ENCODE data around the gene CHD2. TPM values are rescaled to one million over a fixed set of nuclear protein-coding genes. Genes with fewer than 3 reads are reported as not detected.
A peak's percentile ranks its signal among the peaks of the same experiment; 100 is the strongest.
"Not testable (repeated sequence)": the region's sequence is repeated elsewhere in the genome, so short reads cannot be mapped to it uniquely, and the experiment has no call there.

The CHD2 gene
- total RNA-seq = 100 to 1,000 TPM; 208 to 246 TPM

DNA sequence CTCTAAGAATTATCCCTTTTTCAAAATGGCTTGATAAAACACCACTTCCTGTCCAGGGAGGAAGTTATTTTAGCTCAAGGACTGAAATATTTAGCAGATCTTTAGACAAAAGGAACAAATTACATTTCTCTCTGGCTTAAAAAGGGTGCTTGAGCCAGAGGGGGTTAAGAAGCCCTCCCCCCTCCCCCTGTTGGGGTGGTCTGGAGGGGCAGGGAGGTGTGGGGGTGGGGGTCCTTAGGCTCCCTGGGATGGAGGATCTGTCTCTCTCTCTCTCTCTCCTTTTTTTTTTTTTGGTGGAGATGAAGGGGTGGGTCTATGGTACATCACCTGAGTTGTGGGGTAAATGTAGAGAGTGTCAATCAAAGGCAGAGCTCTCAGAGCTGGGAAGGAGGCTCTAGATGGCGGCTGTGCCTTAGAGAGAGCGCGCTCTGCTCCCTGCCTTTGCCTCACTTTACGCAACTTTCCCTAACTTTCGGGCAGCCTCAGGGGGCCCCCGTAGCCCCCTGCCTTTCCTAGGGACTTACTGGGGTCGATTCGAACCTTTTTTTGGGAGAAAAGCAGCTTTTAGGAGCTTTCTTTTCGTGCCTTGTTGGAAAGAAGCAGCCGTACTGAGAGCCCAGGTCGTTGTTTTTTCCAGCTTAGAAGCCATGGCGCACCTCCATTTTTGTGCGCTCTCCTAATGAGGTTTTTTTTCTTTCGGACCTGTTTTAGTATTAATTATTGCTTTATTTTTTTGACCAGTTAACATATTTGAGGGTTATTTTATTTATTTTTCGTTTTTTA lies at the start of gene CHD2:
CHD2 (plus strand) TSS at position 377 of the 783 bp plus-strand sequence. CDS start 914 bp downstream, outside the sequence.
- H3K4me1 Mint-ChIP-seq (ENCODE audit: low read depth) = peaks cover 57% of the 10 kb centered on the region
- DNase-seq (peak; percentile 72 to 73), ATAC-seq (replicated peaks in 1 of 2) (peak; percentile 70 to 75)
- H3K36me3 Mint-ChIP-seq (ENCODE audit: insufficient read depth in 2 of 2) = peaks cover 26 to 70% of the 10 kb centered on the region in 2 donors
- H3K27me3 Mint-ChIP-seq (ENCODE audit: low read depth) = no peaks in the 10 kb centered on the region
- H3K4me3 Mint-ChIP-seq = peak within 1 kb of the TSS; percentile 99 to 100
- peak within 1 kb of the TSS; percentile 100 for H3K27ac Mint-ChIP-seq
- H3K9me3 Mint-ChIP-seq = peaks cover 3 to 7% of the 10 kb centered on the region in 2 donors

DNA sequence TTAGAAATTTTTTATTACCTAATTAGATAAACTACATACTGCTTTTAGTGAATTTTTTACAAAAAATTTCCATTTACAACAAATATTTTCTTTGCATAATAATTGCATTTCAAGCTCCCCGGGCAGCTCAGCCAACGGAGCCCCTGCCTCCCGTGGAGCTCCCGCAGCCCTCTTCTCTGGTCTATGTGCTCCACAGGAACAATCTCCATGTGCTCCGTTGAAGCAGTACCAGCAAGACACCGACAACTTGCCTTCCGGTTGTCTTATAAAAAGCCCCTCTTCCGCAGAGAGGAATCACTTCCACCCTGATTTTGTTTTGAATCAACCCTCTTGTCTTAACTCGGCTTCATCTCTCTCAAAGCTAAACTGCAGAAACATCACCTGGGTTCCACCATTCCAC lies 46.9 kb upstream of the CHD2 start:
- H3K4me1 Mint-ChIP-seq (ENCODE audit: low read depth) = peaks cover 30% of the 10 kb centered on the region
- peak overlapping the region; percentile 16 for H3K27ac Mint-ChIP-seq
- ATAC-seq (replicated peaks in 1 of 2) = no peak
- H3K9me3 Mint-ChIP-seq = peaks cover 0 to 2% of the 10 kb centered on the region in 2 donors
- H3K4me3 Mint-ChIP-seq = no peak overlapping the region
- no peak for DNase-seq
- peaks cover 0 to 4% of the 10 kb centered on the region in 2 donors for H3K36me3 Mint-ChIP-seq (ENCODE audit: insufficient read depth in 2 of 2)
- no peaks in the 10 kb centered on the region for H3K27me3 Mint-ChIP-seq (ENCODE audit: low read depth)

DNA sequence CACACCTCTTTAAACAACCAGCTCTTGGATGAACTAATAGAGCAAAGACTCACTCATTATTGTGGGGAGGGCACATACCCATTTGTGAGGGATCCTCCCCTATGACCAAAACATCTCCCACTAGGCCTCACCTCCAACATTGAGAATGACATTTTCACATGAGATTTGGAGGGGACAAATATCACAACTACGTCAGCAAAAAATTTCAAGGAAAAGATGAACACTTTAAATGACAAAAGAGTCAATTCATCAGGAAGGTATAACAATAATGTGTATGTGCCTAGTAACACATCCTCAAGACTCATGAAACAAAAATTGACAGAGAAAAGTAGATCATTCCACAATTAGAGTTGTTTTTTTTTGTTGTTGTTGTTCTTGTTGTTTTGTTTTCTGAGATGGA lies 38.4 kb upstream of the CHD2 start:
- Mint-ChIP-seq H3K36me3 (ENCODE audit: insufficient read depth in 2 of 2) (peaks cover 8 to 11% of the 10 kb centered on the region in 2 donors), H3K27ac (no peak overlapping the region), H3K4me3 (no peak overlapping the region), H3K9me3 (peaks cover 3 to 8% of the 10 kb centered on the region in 2 donors), H3K27me3 (ENCODE audit: low read depth) (no peaks in the 10 kb centered on the region), H3K4me1 (ENCODE audit: low read depth) (peaks cover 7% of the 10 kb centered on the region)
- ATAC-seq (replicated peaks in 1 of 2) (no peak), DNase-seq (no peak)

DNA sequence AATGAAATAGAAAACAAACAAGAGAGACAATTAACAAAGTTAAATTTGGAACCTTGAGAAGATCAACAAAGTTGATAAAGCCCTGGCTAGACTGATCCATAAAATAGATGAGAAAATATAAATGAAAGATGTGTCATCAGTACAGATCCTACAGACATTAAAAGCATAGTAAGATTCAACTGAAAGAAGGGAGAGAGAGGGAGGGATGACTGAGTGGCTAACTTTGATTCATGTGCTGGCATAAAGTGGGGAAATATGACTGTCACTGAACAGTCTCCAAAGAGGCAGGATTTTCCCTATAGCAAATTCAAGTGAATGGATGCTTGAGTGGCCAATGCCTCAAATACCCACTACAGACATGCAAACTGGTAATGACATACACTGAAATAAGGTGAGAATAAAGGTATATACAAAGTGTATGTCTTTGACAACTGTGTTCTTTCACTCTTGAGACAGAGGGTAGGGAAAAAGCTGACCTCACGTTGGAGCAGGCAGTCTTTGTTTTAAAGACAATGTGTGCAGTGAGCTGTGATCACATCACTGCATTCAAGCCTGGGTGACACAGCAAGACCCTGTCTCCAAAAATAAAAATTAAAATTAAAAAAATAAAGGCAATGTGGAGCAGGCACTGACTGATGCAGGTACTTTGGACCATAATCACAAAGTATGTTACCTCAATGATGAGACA lies 35.9 kb upstream of the CHD2 start:
- H3K27me3 Mint-ChIP-seq (ENCODE audit: low read depth) = no peaks in the 10 kb centered on the region
- peaks cover 3 to 8% of the 10 kb centered on the region in 2 donors for H3K9me3 Mint-ChIP-seq
- DNase-seq (no peak), ATAC-seq (replicated peaks in 1 of 2) (no peak)
- H3K4me3 Mint-ChIP-seq = no peak overlapping the region
- H3K27ac Mint-ChIP-seq = no peak overlapping the region
- H3K36me3 Mint-ChIP-seq (ENCODE audit: insufficient read depth in 2 of 2) = peaks cover 8 to 11% of the 10 kb centered on the region in 2 donors
- peaks cover under 1% of the 10 kb centered on the region for H3K4me1 Mint-ChIP-seq (ENCODE audit: low read depth)

DNA sequence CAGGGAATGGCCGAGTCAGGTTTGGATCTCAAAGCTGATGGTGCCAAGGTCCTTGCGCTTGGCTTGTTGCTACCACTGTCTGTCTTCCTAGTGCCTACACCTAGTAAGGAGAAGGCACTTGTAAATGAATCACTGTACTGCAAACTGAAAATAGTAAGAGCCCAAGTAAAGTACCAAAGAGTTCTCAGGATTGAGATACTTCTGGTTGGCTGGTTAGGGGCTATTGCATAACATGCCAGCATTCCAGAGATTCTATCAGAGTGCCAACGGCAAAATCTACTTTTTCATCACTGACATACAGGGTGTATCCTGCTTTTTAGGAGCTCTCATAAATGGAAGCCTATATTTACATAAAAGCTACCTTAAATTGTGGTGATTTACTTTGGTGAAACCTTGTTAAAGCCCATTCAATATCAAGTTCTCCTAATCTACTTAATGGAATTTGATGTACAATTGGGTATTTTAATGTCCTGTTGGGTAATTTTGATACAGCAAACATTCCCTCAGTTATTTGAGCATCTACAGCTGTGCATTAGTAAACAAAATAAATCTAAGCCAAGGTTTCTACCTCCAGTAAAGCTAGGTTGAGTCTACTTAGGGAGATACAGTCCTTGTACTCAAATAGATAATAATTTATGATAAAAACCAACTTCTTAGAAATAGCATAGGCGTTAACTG lies 30.7 kb upstream of the CHD2 start:
- no peak overlapping the region for H3K4me3 Mint-ChIP-seq
- no peaks in the 10 kb centered on the region for H3K9me3 Mint-ChIP-seq
- peaks cover 0 to 3% of the 10 kb centered on the region in 2 donors for H3K36me3 Mint-ChIP-seq (ENCODE audit: insufficient read depth in 2 of 2)
- no peaks in the 10 kb centered on the region for H3K27me3 Mint-ChIP-seq (ENCODE audit: low read depth)
- DNase-seq (no peak), ATAC-seq (replicated peaks in 1 of 2) (no peak)
- H3K27ac Mint-ChIP-seq = no peak overlapping the region
- H3K4me1 Mint-ChIP-seq (ENCODE audit: low read depth) = no peaks in the 10 kb centered on the region

DNA sequence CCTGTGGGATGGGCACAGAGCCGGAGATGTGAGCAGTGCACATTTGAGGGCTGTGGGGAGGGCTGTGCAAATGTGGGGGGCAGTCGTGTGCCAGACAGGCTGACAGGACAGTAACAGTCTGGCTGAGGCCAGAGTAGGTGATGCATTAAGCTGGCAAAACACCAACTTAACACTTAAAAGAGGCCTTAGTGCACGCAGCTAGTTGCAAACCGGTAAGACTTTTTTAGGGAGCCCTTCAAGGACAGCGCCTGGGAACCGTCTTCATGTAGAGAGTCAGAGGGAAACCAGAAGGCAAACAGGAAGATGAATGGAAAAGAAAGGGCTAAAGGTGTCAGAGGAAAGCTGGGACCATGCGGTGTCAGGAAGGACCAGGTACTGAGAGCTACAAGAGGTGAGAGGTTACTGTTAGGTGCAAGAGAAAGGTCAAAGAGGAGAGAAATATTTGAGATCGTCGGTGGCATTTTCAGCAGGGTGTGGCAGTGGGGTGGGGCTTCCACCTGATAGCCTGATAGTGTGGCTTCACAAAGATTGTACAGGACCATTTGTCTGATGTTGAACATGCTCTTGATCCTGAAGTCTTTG lies 30.0 kb upstream of the CHD2 start:
- no peaks in the 10 kb centered on the region for H3K9me3 Mint-ChIP-seq
- H3K4me1 Mint-ChIP-seq (ENCODE audit: low read depth) = no peaks in the 10 kb centered on the region
- H3K36me3 Mint-ChIP-seq (ENCODE audit: insufficient read depth in 2 of 2) = peaks cover 0 to under 1% of the 10 kb centered on the region in 2 donors
- H3K27ac Mint-ChIP-seq = no peak overlapping the region
- no peaks in the 10 kb centered on the region for H3K27me3 Mint-ChIP-seq (ENCODE audit: low read depth)
- no peak for DNase-seq
- H3K4me3 Mint-ChIP-seq = no peak overlapping the region
- ATAC-seq (replicated peaks in 1 of 2) = no peak

DNA sequence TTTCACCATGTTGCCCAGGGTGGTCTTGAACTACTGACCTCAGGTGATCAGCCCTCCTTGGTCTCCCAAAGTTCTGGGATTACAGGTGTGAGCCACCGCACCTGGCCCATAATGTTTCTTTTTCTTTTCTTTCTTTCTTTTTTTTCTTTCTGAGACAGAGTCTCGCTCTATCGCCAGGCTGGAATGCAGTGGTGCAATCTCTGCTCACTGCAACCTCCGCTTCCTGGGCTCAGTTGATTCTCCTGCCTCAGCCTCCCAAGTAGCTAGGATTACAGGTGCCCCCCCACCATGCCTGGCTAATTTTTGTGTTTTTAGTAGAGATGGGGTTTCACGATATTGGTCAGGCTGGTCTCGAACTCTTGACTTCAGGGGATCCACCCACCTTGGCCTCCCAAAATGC lies 27.2 kb upstream of the CHD2 start:
- H3K4me3 Mint-ChIP-seq; H3K9me3 Mint-ChIP-seq; DNase-seq; ATAC-seq (replicated peaks in 1 of 2); H3K27me3 Mint-ChIP-seq (ENCODE audit: low read depth); H3K4me1 Mint-ChIP-seq (ENCODE audit: low read depth); H3K27ac Mint-ChIP-seq; H3K36me3 Mint-ChIP-seq (ENCODE audit: insufficient read depth in 2 of 2): not testable (repeated sequence)

DNA sequence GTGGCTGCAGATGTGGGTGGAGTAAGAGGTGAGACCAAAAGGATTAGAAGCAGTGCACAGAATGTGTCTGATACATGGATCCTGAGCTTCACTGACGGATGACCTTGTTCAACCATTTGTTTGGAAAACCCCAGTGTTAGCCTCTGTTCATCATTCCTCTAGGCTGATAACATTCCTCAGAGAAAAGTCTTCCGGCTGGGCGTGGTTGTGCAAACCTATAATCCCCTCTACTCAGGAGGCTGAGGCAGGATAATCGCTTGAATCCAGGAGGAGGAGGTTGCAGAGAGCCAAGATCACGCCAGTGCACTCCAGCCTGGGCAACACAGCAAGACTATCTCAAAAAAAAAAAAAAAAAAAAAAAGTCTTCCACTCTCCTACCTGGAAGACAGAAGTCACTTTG lies 23.1 kb upstream of the CHD2 start:
- H3K4me1 Mint-ChIP-seq (ENCODE audit: low read depth) = peaks cover 43% of the 10 kb centered on the region
- DNase-seq (no peak), ATAC-seq (replicated peaks in 1 of 2) (no peak)
- no peak overlapping the region for H3K27ac Mint-ChIP-seq
- H3K9me3 Mint-ChIP-seq = no peaks in the 10 kb centered on the region
- peaks cover under 1 to 2% of the 10 kb centered on the region in 2 donors for H3K36me3 Mint-ChIP-seq (ENCODE audit: insufficient read depth in 2 of 2)
- H3K4me3 Mint-ChIP-seq = no peak overlapping the region
- H3K27me3 Mint-ChIP-seq (ENCODE audit: low read depth) = no peaks in the 10 kb centered on the region

DNA sequence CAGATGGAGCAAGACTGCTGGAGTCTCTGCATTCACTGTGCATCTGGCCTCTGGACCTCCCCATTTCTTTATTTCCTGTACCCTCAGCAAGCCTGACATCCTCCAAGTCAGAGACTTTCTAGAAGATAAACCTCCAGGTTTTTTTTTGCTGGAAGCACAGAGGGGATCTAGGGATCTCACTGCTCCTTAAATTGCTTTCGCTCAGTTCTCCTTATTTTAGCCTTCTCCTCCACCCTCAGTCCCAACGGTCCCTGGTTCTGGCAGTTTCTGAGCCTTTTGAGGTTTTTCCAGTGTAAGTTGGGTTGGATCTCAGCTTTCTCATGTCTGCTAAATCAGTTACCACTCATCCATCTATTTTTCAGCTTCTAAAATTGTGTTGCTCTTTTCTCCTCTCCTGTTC lies 22.7 kb upstream of the CHD2 start:
- peaks cover 46% of the 10 kb centered on the region for H3K4me1 Mint-ChIP-seq (ENCODE audit: low read depth)
- H3K27me3 Mint-ChIP-seq (ENCODE audit: low read depth) = no peaks in the 10 kb centered on the region
- H3K27ac Mint-ChIP-seq = no peak overlapping the region
- H3K4me3 Mint-ChIP-seq = no peak overlapping the region
- DNase-seq (no peak), ATAC-seq (replicated peaks in 1 of 2) (no peak)
- H3K36me3 Mint-ChIP-seq (ENCODE audit: insufficient read depth in 2 of 2) = peaks cover 4% of the 10 kb centered on the region in 2 donors
- no peaks in the 10 kb centered on the region for H3K9me3 Mint-ChIP-seq

DNA sequence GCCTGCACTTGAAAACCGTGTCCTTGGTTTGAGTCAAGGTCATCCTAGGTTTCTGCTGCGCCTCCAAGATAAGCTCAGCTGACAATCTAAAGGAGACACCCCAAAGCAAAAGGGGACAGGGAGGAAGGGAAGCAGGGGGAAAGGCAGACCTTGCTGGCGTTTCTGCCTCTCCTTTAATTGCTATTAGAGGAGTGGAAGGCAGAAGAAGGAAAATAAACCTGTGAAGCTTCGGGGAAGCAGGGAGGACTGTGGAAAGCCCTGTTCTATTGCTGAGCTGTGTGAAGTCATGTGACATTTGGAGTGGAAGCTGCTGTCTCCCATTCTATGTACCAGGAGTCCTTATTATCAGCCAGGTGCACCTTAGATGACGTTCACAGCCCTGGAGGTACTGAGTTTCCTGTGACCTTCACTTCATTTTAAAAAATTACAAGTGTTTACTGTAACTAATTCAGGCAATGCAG lies 21.5 kb upstream of the CHD2 start:
- peak overlapping the region; percentile 14 for H3K27ac Mint-ChIP-seq
- H3K4me1 Mint-ChIP-seq (ENCODE audit: low read depth) = peaks cover 46% of the 10 kb centered on the region
- no peaks in the 10 kb centered on the region for H3K27me3 Mint-ChIP-seq (ENCODE audit: low read depth)
- H3K9me3 Mint-ChIP-seq = no peaks in the 10 kb centered on the region
- H3K4me3 Mint-ChIP-seq = no peak overlapping the region
- peaks cover 7 to 8% of the 10 kb centered on the region in 2 donors for H3K36me3 Mint-ChIP-seq (ENCODE audit: insufficient read depth in 2 of 2)
- DNase-seq = no peak
- ATAC-seq (replicated peaks in 1 of 2) = no peak

DNA sequence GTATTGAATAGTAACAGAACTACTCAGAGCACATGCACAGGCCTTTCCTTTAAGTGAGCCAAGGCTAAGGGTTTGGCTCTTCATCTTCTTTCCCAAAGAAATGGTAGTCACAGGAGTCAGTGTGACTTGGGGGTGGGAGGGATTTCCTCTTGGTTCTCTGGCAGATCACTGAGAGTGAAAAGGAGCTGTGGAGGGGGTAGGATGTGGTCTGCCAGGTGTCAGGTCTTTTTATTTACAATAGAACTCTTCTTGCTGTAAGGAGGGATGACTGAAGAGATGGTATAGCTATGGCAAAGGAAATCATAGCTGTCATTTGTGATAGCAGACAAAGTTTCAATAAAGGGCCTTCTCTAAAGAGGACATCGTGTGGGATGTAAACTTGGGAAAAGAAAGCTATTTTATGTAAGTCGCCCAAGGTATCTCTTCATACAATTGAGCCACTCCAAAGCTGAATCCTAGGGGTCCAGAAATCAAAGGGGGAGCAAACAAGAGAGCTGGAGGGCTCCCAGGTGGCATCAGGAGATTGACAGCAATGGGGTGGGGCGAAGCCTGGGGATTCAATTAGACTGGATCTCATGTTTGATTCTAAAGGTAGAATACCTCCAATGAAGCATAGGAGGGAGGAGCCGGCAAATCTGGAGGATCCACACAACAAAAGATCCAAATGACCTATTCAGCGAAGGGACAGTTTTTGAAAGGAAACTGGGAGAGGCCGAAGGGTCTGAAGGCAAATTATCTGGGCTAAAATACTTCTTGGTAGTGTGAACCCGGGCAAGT lies 20.0 kb upstream of the CHD2 start:
- H3K36me3 Mint-ChIP-seq (ENCODE audit: insufficient read depth in 2 of 2) = peaks cover 16 to 21% of the 10 kb centered on the region in 2 donors
- no peaks in the 10 kb centered on the region for H3K27me3 Mint-ChIP-seq (ENCODE audit: low read depth)
- H3K9me3 Mint-ChIP-seq = no peaks in the 10 kb centered on the region
- peak overlapping the region; percentile 93 to 96 for H3K4me3 Mint-ChIP-seq
- DNase-seq (no peak), ATAC-seq (replicated peaks in 1 of 2) (no peak)
- peaks cover 57% of the 10 kb centered on the region for H3K4me1 Mint-ChIP-seq (ENCODE audit: low read depth)
- H3K27ac Mint-ChIP-seq = peak overlapping the region; percentile 93

DNA sequence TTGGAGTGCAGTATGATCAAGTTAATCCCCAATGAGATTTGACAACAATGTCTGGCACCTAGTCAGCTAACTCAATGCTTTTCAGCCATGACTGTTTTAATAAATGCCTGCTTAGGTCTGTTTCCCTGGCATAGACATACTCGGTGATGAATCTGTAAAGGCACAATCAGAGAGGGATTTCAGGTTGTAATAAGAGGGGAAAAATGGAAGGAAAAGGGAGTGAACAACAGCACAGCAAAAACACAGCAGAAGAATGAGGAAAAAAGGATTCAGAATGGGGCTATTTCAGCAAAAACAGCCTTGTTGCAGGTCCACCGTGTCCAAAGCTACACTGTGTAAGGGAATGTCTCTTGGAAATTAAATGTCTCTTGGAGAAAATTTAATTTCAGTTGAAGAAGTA lies 19.3 kb upstream of the CHD2 start:
- no peaks in the 10 kb centered on the region for H3K9me3 Mint-ChIP-seq
- peaks cover 16 to 28% of the 10 kb centered on the region in 2 donors for H3K36me3 Mint-ChIP-seq (ENCODE audit: insufficient read depth in 2 of 2)
- ATAC-seq (replicated peaks in 1 of 2) (no peak), DNase-seq (no peak)
- peaks cover 61% of the 10 kb centered on the region for H3K4me1 Mint-ChIP-seq (ENCODE audit: low read depth)
- H3K27me3 Mint-ChIP-seq (ENCODE audit: low read depth) = no peaks in the 10 kb centered on the region
- H3K4me3 Mint-ChIP-seq = peak overlapping the region; percentile 93 to 96
- peak overlapping the region; percentile 93 for H3K27ac Mint-ChIP-seq
